CD8-positive, alpha-beta memory T cell (primary cell): ENCODE results near the gene ACTR8. TPM values are rescaled to one million over a fixed set of nuclear protein-coding genes. Genes with fewer than 3 reads are reported as not detected.

Source experiments
- CTCF ChIA-PET: fragments of 350-600 bp; sonication (Branson Sonifier 250); formaldehyde crosslinking; loops from one replicate; lab custom pipeline; 2021; ENCODE audit warnings: antibody characterized with exemption; lab: Charles Lee
- POLR2A ChIA-PET: fragments of 350-600 bp; sonication (Branson Sonifier 250); formaldehyde crosslinking; loops from one replicate; lab custom pipeline; 2021; ENCODE audit warnings: antibody characterized with exemption; lab: Charles Lee
- DNase-seq, 5 donors: peaks; one replicate each; pipeline versions ENCODE4 v3.0.0 to v3.0.0-alpha.2; 2020 to 2022; ENCODE audit warnings: mixed read lengths in 1 of 5
- H3K27ac ChIP-seq: one replicate; pipeline ENCODE4 v1.7.0; 2013; ENCODE audit warnings: low read depth, mild to moderate bottlenecking, low read length, moderate library complexity
- H3K27me3 ChIP-seq: 2 replicates; pipeline ENCODE4 v1.7.0; 2013; ENCODE audit warnings: low read length, mild to moderate bottlenecking; ENCODE audit not compliant: insufficient read depth, poor library complexity, severe bottlenecking
- H3K36me3 ChIP-seq: 2 replicates; pipeline ENCODE4 v1.7.0; 2013; ENCODE audit warnings: mild to moderate bottlenecking, low read length, moderate library complexity; ENCODE audit not compliant: insufficient read depth
- H3K4me1 ChIP-seq: 2 replicates; pipeline ENCODE4 v1.7.0; 2013; ENCODE audit warnings: mild to moderate bottlenecking, low read length, moderate library complexity; ENCODE audit not compliant: insufficient read depth
- H3K4me3 ChIP-seq: 2 replicates; pipeline ENCODE4 v1.7.0; 2013; ENCODE audit warnings: mild to moderate bottlenecking, low read length
- H3K9me3 ChIP-seq: 2 replicates; pipeline ENCODE4 v1.7.0; 2013; ENCODE audit warnings: mild to moderate bottlenecking, low read length
- H3K27ac Mint-ChIP-seq, 8 donors: one replicate each; pipeline ENCODE4 v1.8.0; 2020 to 2021; ENCODE audit warnings: mixed read lengths in 8 of 8, mild to moderate bottlenecking in 6 of 8, inconsistent platforms in 3 of 8, moderate library complexity in 3 of 8
- H3K27me3 Mint-ChIP-seq, 2 donors: one replicate each; pipeline ENCODE4 v1.8.0; 2020 to 2021; ENCODE audit warnings: mixed read lengths in 2 of 2, mild to moderate bottlenecking in 1 of 2, moderate library complexity in 1 of 2
- H3K36me3 Mint-ChIP-seq, 3 donors: one replicate each; pipeline ENCODE4 v1.8.0; 2020 to 2021; ENCODE audit warnings: mixed read lengths in 3 of 3, inconsistent platforms in 1 of 3, mild to moderate bottlenecking in 1 of 3
- H3K4me1 Mint-ChIP-seq, 3 donors: one replicate each; pipeline ENCODE4 v1.8.0; 2020 to 2021; ENCODE audit warnings: mixed read lengths in 3 of 3, inconsistent platforms in 1 of 3, mild to moderate bottlenecking in 1 of 3
- H3K4me3 Mint-ChIP-seq, 7 donors: one replicate each; pipeline ENCODE4 v1.8.0; 2020 to 2021; ENCODE audit warnings: mixed read lengths in 7 of 7, mild to moderate bottlenecking in 6 of 7, moderate library complexity in 4 of 7, inconsistent platforms in 2 of 7
- H3K9me3 Mint-ChIP-seq, 5 donors: one replicate each; pipeline ENCODE4 v1.8.0; 2020 to 2022; ENCODE audit warnings: mixed read lengths in 5 of 5, mild to moderate bottlenecking in 3 of 5, moderate library complexity in 2 of 5, inconsistent platforms in 1 of 5
- polyA plus RNA-seq: library from polyadenylated mRNA; unstranded; fragments of 300-500 nt; fragmentation: Illumina TruSeq; gene quantifications from one replicate; pipeline ENCODE4 v1.2.3, GENCODE V29; 2021
- total RNA-seq, 2 experiments: library from RNA; stranded (reverse); gene quantifications; one replicate each; pipeline ENCODE4 v1.2.3, GENCODE V29; 2021

Gene ACTR8
- total and polyA plus RNA-seq, 3 experiments from 2014 or later: 21.4 to 36.5 (median 34.7) TPM

GRCh38 chr3:53860196-53860595 is 21.8 kb downstream of the ACTR8 start:
- POLR2A ChIA-PET: no interaction called here
- H3K36me3 Mint-ChIP-seq: peaks cover 0 to 48% (median 18%) of the 10 kb centered on the region in 3 donors
- no peak for DNase-seq
- CTCF ChIA-PET: no interaction called here
- H3K36me3 ChIP-seq: peaks cover 9% of the 10 kb centered on the region
- no peaks in the 10 kb centered on the region for H3K9me3 Mint-ChIP-seq
- no peaks in the 10 kb centered on the region for H3K27me3 ChIP-seq
- H3K4me3 ChIP-seq: no peak overlapping the region
- H3K27ac ChIP-seq: no peak overlapping the region
- no peaks in the 10 kb centered on the region for H3K4me1 ChIP-seq
- no peaks in the 10 kb centered on the region for H3K9me3 ChIP-seq
- no peak overlapping the region for H3K27ac Mint-ChIP-seq
- no peaks in the 10 kb centered on the region for H3K27me3 Mint-ChIP-seq
- H3K4me1 Mint-ChIP-seq: no peaks in the 10 kb centered on the region
- H3K4me3 Mint-ChIP-seq: no peak overlapping the region

GRCh38 chr3:53859178-53859577 is 22.8 kb downstream of the ACTR8 start:
- Mint-ChIP-seq H3K4me3 (no peak overlapping the region), H3K36me3 (peaks cover 0 to 39% (median 15%) of the 10 kb centered on the region in 3 donors), H3K9me3 (no peaks in the 10 kb centered on the region), H3K27me3 (peaks cover 0 to 5% of the 10 kb centered on the region in 2 donors), H3K27ac (peak overlapping the region in 1 of 8 donors; percentile 26), H3K4me1 (no peaks in the 10 kb centered on the region)
- H3K4me3 ChIP-seq: no peak overlapping the region
- no peaks in the 10 kb centered on the region for H3K36me3 ChIP-seq
- no peak for DNase-seq
- no peaks in the 10 kb centered on the region for H3K4me1 ChIP-seq
- POLR2A ChIA-PET: no interaction called here
- no peak overlapping the region for H3K27ac ChIP-seq
- H3K9me3 ChIP-seq: no peaks in the 10 kb centered on the region
- no peaks in the 10 kb centered on the region for H3K27me3 ChIP-seq
- CTCF ChIA-PET: no interaction called here

- H3K4me1 Mint-ChIP-seq: no peaks in the 10 kb centered on the region
- CTCF ChIA-PET: no interaction called here
Observed at GRCh38 chr3:53858096-53858741, 23.7 kb downstream of the ACTR8 start.

GRCh38 chr3:53856964-53857363 is 25.0 kb downstream of the ACTR8 start:
- H3K36me3 ChIP-seq: no peaks in the 10 kb centered on the region
- Mint-ChIP-seq H3K9me3 (no peaks in the 10 kb centered on the region), H3K36me3 (peaks cover 0 to 19% (median 10%) of the 10 kb centered on the region in 3 donors), H3K4me3 (no peak overlapping the region), H3K27ac (peak overlapping the region in 1 of 8 donors; percentile 57), H3K4me1 (no peaks in the 10 kb centered on the region), H3K27me3 (peaks cover 2 to 7% of the 10 kb centered on the region in 2 donors)
- H3K9me3 ChIP-seq: no peaks in the 10 kb centered on the region
- DNase-seq: no peak
- ChIA-PET CTCF (no interaction called here), POLR2A (no interaction called here)
- H3K4me3 ChIP-seq: no peak overlapping the region
- no peaks in the 10 kb centered on the region for H3K4me1 ChIP-seq
- no peaks in the 10 kb centered on the region for H3K27me3 ChIP-seq
- H3K27ac ChIP-seq: no peak overlapping the region

More at GRCh38 chr3:53858096-53858741, 23.7 kb downstream of the ACTR8 start:
- Histone ChIP-seq H3K36me3 (no peaks in the 10 kb centered on the region), H3K27me3 (no peaks in the 10 kb centered on the region), H3K9me3 (no peaks in the 10 kb centered on the region), H3K4me3 (no peak overlapping the region), H3K27ac (no peak overlapping the region), H3K4me1 (no peaks in the 10 kb centered on the region)
- peak overlapping the region in 1 of 8 donors; percentile 88 for H3K27ac Mint-ChIP-seq
- H3K4me3 Mint-ChIP-seq: no peak overlapping the region
- DNase-seq: no peak
- peaks cover 0 to 32% (median 15%) of the 10 kb centered on the region in 3 donors for H3K36me3 Mint-ChIP-seq
- POLR2A ChIA-PET: no interaction called here
- H3K27me3 Mint-ChIP-seq: peaks cover 0 to 7% of the 10 kb centered on the region in 2 donors
- no peaks in the 10 kb centered on the region for H3K9me3 Mint-ChIP-seq

- DNase-seq: no peak
- Histone ChIP-seq H3K36me3 (no peaks in the 10 kb centered on the region), H3K27ac (no peak overlapping the region), H3K9me3 (no peaks in the 10 kb centered on the region), H3K4me3 (no peak overlapping the region), H3K4me1 (no peaks in the 10 kb centered on the region), H3K27me3 (no peaks in the 10 kb centered on the region)
- CTCF ChIA-PET: no interaction called here
- peaks cover 7 to 8% (median 8%) of the 10 kb centered on the region in 3 donors for H3K4me1 Mint-ChIP-seq
- POLR2A ChIA-PET: no interaction called here
- H3K27me3 Mint-ChIP-seq: peaks cover 13 to 47% of the 10 kb centered on the region in 2 donors
- H3K36me3 Mint-ChIP-seq: no peaks in the 10 kb centered on the region
- H3K9me3 Mint-ChIP-seq: no peaks in the 10 kb centered on the region
- no peak overlapping the region for H3K4me3 Mint-ChIP-seq
- no peak overlapping the region for H3K27ac Mint-ChIP-seq
Observed at GRCh38 chr3:53850895-53851294, 31.1 kb downstream of the ACTR8 start.

- no peak for DNase-seq
- peaks cover 7% of the 10 kb centered on the region for H3K27me3 ChIP-seq
- Mint-ChIP-seq H3K27ac (no peak overlapping the region), H3K9me3 (no peaks in the 10 kb centered on the region), H3K36me3 (no peaks in the 10 kb centered on the region), H3K4me1 (peaks cover 8 to 14% (median 9%) of the 10 kb centered on the region in 3 donors), H3K27me3 (peaks cover 20 to 53% of the 10 kb centered on the region in 2 donors), H3K4me3 (no peak overlapping the region)
- H3K27ac ChIP-seq: no peak overlapping the region
- no peaks in the 10 kb centered on the region for H3K9me3 ChIP-seq
- H3K4me1 ChIP-seq: no peaks in the 10 kb centered on the region
- ChIA-PET CTCF (no interaction called here), POLR2A (no interaction called here)
- H3K36me3 ChIP-seq: no peaks in the 10 kb centered on the region
- no peak overlapping the region for H3K4me3 ChIP-seq
Observed at GRCh38 chr3:53849916-53850315, 32.0 kb downstream of the ACTR8 start.

GRCh38 chr3:53846851-53847155 is 35.1 kb downstream of the ACTR8 start:
- Mint-ChIP-seq H3K27ac (no peak overlapping the region), H3K4me3 (peak overlapping the region; percentile 36 to 68 (median 54)), H3K36me3 (no peaks in the 10 kb centered on the region), H3K4me1 (peaks cover 8 to 17% (median 9%) of the 10 kb centered on the region in 3 donors), H3K9me3 (no peaks in the 10 kb centered on the region), H3K27me3 (peaks cover 34 to 73% of the 10 kb centered on the region in 2 donors)
- CTCF ChIA-PET: no interaction called here
- no peak overlapping the region for H3K4me3 ChIP-seq
- no peaks in the 10 kb centered on the region for H3K36me3 ChIP-seq
- no peak for DNase-seq
- no peaks in the 10 kb centered on the region for H3K4me1 ChIP-seq
- H3K27me3 ChIP-seq: peaks cover 14% of the 10 kb centered on the region
- H3K9me3 ChIP-seq: no peaks in the 10 kb centered on the region
- POLR2A ChIA-PET: no interaction called here
- H3K27ac ChIP-seq: no peak overlapping the region

GRCh38 chr3:53846134-53846850 is 35.7 kb downstream of the ACTR8 start, which contains the start of the genes CHDH and IL17RB:
Gene CHDH, minus strand, starts transcription at chr3:53846419. Its CDS starts 22,411 bp downstream, at chr3:53824008.
Gene IL17RB, plus strand, starts transcription at chr3:53846568. Its CDS starts 21 bp downstream, at chr3:53846589.
- Mint-ChIP-seq H3K9me3 (no peaks in the 10 kb centered on the region), H3K27ac (peak within 1 kb of the TSS in 2 of 8 donors; percentile 24 to 80), H3K4me3 (peak within 1 kb of the TSS; percentile 47 to 86 (median 66)), H3K36me3 (no peaks in the 10 kb centered on the region), H3K4me1 (peaks cover 8 to 17% (median 9%) of the 10 kb centered on the region in 3 donors), H3K27me3 (peaks cover 32 to 68% of the 10 kb centered on the region in 2 donors)
- H3K4me1 ChIP-seq: no peaks in the 10 kb centered on the region
- peak in 1 of 5 donors; percentile 7 for DNase-seq
- POLR2A ChIA-PET: no interaction called here
- H3K36me3 ChIP-seq: no peaks in the 10 kb centered on the region
- CTCF ChIA-PET: no interaction called here
- H3K9me3 ChIP-seq: no peaks in the 10 kb centered on the region
- no peak within 1 kb of the TSS for H3K4me3 ChIP-seq
- H3K27ac ChIP-seq: no peak within 1 kb of the TSS
- peaks cover 14% of the 10 kb centered on the region for H3K27me3 ChIP-seq
